OCI-LY7 (cell line): ENCODE results near the gene CBFA2T3.

Experiments used
- EZH2phosphoT487 ChIP-seq: fragments of 200-600 bp; sonication (generic); IDR thresholded peaks from 2 replicates; pipeline ENCODE4 v1.6.1; 2018; ENCODE audit warnings: low read depth, borderline replicate concordance, mild to moderate bottlenecking, mixed run types, antibody characterized with exemption, low read length, moderate library complexity, mixed read lengths
- TF ChIP-seq, protein P1 (sequence below): fragments of 200-600 bp; sonication (generic); conservative IDR thresholded peaks from 2 replicates; pipeline ENCODE4 v1.5.1; 2014; ENCODE audit warnings: mild to moderate bottlenecking, antibody characterized with exemption, low read length, moderate library complexity, mixed read lengths

DNA sequence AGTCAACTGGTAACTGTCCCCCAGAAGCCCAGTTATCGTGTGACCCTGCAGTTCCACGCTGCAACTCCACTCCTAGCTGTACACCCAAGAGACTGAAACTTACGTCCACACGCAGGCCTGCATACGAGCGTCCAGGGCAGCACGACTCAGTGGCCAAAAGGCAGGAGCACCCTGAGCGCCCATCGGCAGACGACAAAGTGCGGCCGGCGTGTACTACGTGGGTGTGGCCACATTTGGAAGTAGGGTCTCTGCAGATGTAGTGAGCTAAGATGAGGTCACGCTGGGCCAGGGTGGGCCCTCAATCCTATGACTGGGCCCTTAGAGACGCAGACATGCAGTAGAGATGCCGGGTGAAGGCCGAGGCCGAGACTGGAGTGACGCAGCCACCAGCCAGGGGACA is 133.8 kb downstream of the CBFA2T3 start:
- TF ChIP-seq, protein P1, sequence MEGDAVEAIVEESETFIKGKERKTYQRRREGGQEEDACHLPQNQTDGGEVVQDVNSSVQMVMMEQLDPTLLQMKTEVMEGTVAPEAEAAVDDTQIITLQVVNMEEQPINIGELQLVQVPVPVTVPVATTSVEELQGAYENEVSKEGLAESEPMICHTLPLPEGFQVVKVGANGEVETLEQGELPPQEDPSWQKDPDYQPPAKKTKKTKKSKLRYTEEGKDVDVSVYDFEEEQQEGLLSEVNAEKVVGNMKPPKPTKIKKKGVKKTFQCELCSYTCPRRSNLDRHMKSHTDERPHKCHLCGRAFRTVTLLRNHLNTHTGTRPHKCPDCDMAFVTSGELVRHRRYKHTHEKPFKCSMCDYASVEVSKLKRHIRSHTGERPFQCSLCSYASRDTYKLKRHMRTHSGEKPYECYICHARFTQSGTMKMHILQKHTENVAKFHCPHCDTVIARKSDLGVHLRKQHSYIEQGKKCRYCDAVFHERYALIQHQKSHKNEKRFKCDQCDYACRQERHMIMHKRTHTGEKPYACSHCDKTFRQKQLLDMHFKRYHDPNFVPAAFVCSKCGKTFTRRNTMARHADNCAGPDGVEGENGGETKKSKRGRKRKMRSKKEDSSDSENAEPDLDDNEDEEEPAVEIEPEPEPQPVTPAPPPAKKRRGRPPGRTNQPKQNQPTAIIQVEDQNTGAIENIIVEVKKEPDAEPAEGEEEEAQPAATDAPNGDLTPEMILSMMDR = no peak
- TF ChIP-seq EZH2phosphoT487 = no peak
